Caco-2 (cell line): Measurements from ENCODE around the gene GARRE1. TPM values are rescaled to one million over a fixed set of nuclear protein-coding genes. Genes with fewer than 3 reads are reported as not detected.

Source experiments
- BruUV-seq: library from RNA; stranded (reverse); fragments of 400-500 nt; replicated peaks from 2 replicates; lab custom pipeline; 2021; lab: Mats Ljungman, UMichigan
- CTCF ChIA-PET: fragments of 300-600 bp; sonication (Branson Sonifier 250); formaldehyde crosslinking; loops from one replicate; lab custom pipeline; 2022; ENCODE audit warnings: antibody characterized with exemption; lab: Charles Lee
- POLR2A ChIA-PET: fragments of 300-600 bp; sonication (Branson Sonifier 250); formaldehyde crosslinking; loops from one replicate; lab custom pipeline; 2022; ENCODE audit warnings: antibody characterized with exemption; lab: Charles Lee
- DNase-seq, 2 experiments: peaks; one replicate each; pipeline versions ENCODE4 v3.0.0 to v3.0.0-alpha.2; 2020 to 2022
- H3K27me3 ChIP-seq: replicated peaks from 2 replicates; pipeline ENCODE4 v1.6.0; 2011; ENCODE audit warnings: low read length; ENCODE audit not compliant: control insufficient read depth, insufficient read depth
- H3K36me3 ChIP-seq: 2 replicates; pipeline ENCODE4 v1.5.1; 2011; ENCODE audit warnings: low read length; ENCODE audit not compliant: control insufficient read depth, insufficient read depth
- H3K4me1 ChIP-seq: fragments of 250-450 bp; sonication (Bioruptor Pico); 2 replicates; pipeline ENCODE4 v1.5.1; 2020; ENCODE audit warnings: mild to moderate bottlenecking
- H3K4me3 ChIP-seq: 2 replicates; pipeline ENCODE4 v1.5.1; 2011; ENCODE audit warnings: low read depth, mild to moderate bottlenecking, control low read depth, low read length
- H3K9me3 ChIP-seq: fragments of 250-450 bp; sonication (Bioruptor Pico); 2 replicates; pipeline ENCODE4 v1.5.1; 2020; ENCODE audit warnings: mild to moderate bottlenecking, moderate library complexity
- H3K27ac Mint-ChIP-seq: one replicate; pipeline ENCODE4 v1.8.0; 2022; ENCODE audit warnings: mixed read lengths; ENCODE audit not compliant: unreplicated experiment
- H3K27me3 Mint-ChIP-seq: one replicate; pipeline ENCODE4 v1.8.0; 2022; ENCODE audit warnings: mixed read lengths; ENCODE audit not compliant: insufficient read depth, unreplicated experiment
- H3K36me3 Mint-ChIP-seq: one replicate; pipeline ENCODE4 v1.8.0; 2022; ENCODE audit warnings: mild to moderate bottlenecking, mixed read lengths; ENCODE audit not compliant: insufficient read depth, unreplicated experiment
- H3K4me1 Mint-ChIP-seq: one replicate; pipeline ENCODE4 v1.8.0; 2022; ENCODE audit warnings: low read depth, mixed read lengths; ENCODE audit not compliant: unreplicated experiment
- H3K4me3 Mint-ChIP-seq: one replicate; pipeline ENCODE4 v1.8.0; 2022; ENCODE audit warnings: mild to moderate bottlenecking, moderate library complexity, mixed read lengths; ENCODE audit not compliant: unreplicated experiment
- H3K9me3 Mint-ChIP-seq: one replicate; pipeline ENCODE4 v1.8.0; 2022; ENCODE audit warnings: mixed read lengths; ENCODE audit not compliant: unreplicated experiment
- CTCF ChIP-seq, 2 experiments: fragments of 200-600 bp in 1 of 2; IDR thresholded peaks; 1 replicate in 1 of 2; 2 replicates in 1 of 2; pipeline versions ENCODE4 v1.5.1 to v1.8.0; 2011 to 2022; ENCODE audit warnings: antibody characterized with exemption in 1 of 2, control low read depth in 1 of 2, inconsistent platforms in 1 of 2, low read depth in 1 of 2, low read length in 1 of 2, mild to moderate bottlenecking in 1 of 2, moderate library complexity in 1 of 2; ENCODE audit not compliant: insufficient read depth in 1 of 2, severe bottlenecking in 1 of 2, unreplicated experiment in 1 of 2
- intact Hi-C: fragments of 100-400 bp; cut with micrococcal nuclease; formaldehyde crosslinking; loops from one replicate; pipeline ENCODE4 v1.10.0; 2022; ENCODE audit not compliant: unreplicated experiment
- total RNA-seq: library from RNA; stranded (reverse); gene quantifications from 2 replicates; pipeline ENCODE4 v1.2.3, GENCODE V29; 2022

The GARRE1 gene
- total RNA-seq, 1 experiment from 2014 or later, result 20.2 TPM

- Histone ChIP-seq H3K9me3 (no peaks in the 10 kb centered on the region), H3K27me3 (no peaks in the 10 kb centered on the region), H3K4me1 (no peaks in the 10 kb centered on the region), H3K4me3 (no peak overlapping the region), H3K36me3 (no peaks in the 10 kb centered on the region)
- Mint-ChIP-seq H3K9me3 (no peaks in the 10 kb centered on the region), H3K27ac (no peak overlapping the region), H3K4me3 (no peak overlapping the region), H3K36me3 (peaks cover 12% of the 10 kb centered on the region), H3K4me1 (no peaks in the 10 kb centered on the region), H3K27me3 (no peaks in the 10 kb centered on the region)
- DNase-seq, result no peak
- no peak for TF ChIP-seq CTCF (IDR thresholded peaks at IDR 0.05; ENCODE audit: insufficient read depth in 1 of 2, low read depth in 1 of 2, low read length in 1 of 2, severe bottlenecking in 1 of 2, unreplicated experiment in 1 of 2)
- intact Hi-C loops, result no loop called here
- ChIA-PET CTCF (no interaction called here), POLR2A (no interaction called here)
- no TSS peak for BruUV-seq
These were observed 34.0 kb downstream of the GARRE1 start for GRCh38 chr19:34288381-34288780.

- H3K36me3 Mint-ChIP-seq, result peaks cover 6% of the 10 kb centered on the region
- POLR2A ChIA-PET, result no interaction called here
- H3K4me1 Mint-ChIP-seq, result no peaks in the 10 kb centered on the region
- TF ChIP-seq CTCF (IDR thresholded peaks at IDR 0.05; ENCODE audit: insufficient read depth in 1 of 2, low read depth in 1 of 2, low read length in 1 of 2, severe bottlenecking in 1 of 2, unreplicated experiment in 1 of 2), result no peak
- intact Hi-C loops, result no loop called here
- Histone ChIP-seq H3K4me3 (no peak overlapping the region), H3K9me3 (no peaks in the 10 kb centered on the region), H3K27me3 (no peaks in the 10 kb centered on the region), H3K4me1 (no peaks in the 10 kb centered on the region), H3K36me3 (no peaks in the 10 kb centered on the region)
- CTCF ChIA-PET, result no interaction called here
- no peak overlapping the region for H3K27ac Mint-ChIP-seq
- BruUV-seq, result no TSS peak
- no peak overlapping the region for H3K4me3 Mint-ChIP-seq
- no peaks in the 10 kb centered on the region for H3K27me3 Mint-ChIP-seq
- no peak for DNase-seq
- H3K9me3 Mint-ChIP-seq, result no peaks in the 10 kb centered on the region
These were observed 36.9 kb downstream of the GARRE1 start for GRCh38 chr19:34291235-34291634.

GRCh38 chr19:34295103-34295502 is 40.7 kb downstream of the GARRE1 start:
- Histone ChIP-seq H3K9me3 (no peaks in the 10 kb centered on the region), H3K27me3 (no peaks in the 10 kb centered on the region), H3K36me3 (no peaks in the 10 kb centered on the region), H3K4me3 (no peak overlapping the region), H3K4me1 (no peaks in the 10 kb centered on the region)
- H3K9me3 Mint-ChIP-seq, result no peaks in the 10 kb centered on the region
- CTCF ChIA-PET, result no interaction called here
- no peak overlapping the region for H3K4me3 Mint-ChIP-seq
- no peak for DNase-seq
- intact Hi-C loops, result no loop called here
- POLR2A ChIA-PET, result no interaction called here
- H3K36me3 Mint-ChIP-seq, result no peaks in the 10 kb centered on the region
- H3K27ac Mint-ChIP-seq, result no peak overlapping the region
- H3K4me1 Mint-ChIP-seq, result no peaks in the 10 kb centered on the region
- H3K27me3 Mint-ChIP-seq, result no peaks in the 10 kb centered on the region
- TF ChIP-seq CTCF (IDR thresholded peaks at IDR 0.05; ENCODE audit: insufficient read depth in 1 of 2, low read depth in 1 of 2, low read length in 1 of 2, severe bottlenecking in 1 of 2, unreplicated experiment in 1 of 2), result no peak
- no TSS peak for BruUV-seq
